Left hindlimb (tissue), 1 donor: ENCODE data around the gene ZNF804B.

ENCODE experiments used
- DNase-seq: peaks from one replicate; pipeline ENCODE4 v3.0.0-alpha.2; 2018

Gene ZNF804B

DNA sequence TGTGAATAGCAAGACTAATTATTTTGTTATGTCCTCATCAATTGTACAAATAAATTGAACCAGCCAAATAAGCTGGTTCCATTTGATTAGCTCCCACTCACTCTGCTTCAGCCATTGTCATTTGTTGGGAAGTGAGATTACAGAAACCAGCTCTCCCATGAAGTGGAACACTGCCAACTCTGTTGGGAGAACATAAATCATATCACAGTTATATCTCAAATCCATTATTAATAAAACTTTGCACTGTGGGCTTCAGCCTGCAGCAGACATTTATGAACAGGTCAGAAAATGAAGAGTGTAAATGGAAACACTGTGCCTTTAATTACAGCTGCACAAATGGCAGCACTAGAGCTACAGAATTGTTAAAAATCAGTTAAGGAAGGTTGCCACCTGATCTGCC, 82.7 kb downstream of the ZNF804B start:
- no peak for DNase-seq

- DNase-seq = no peak
Measured at GRCh38 chr7:88845091-88845490, 85.6 kb downstream of the ZNF804B start.

GRCh38 chr7:88851220-88851619, 91.7 kb downstream of the ZNF804B start:
- DNase-seq = no peak

GRCh38 chr7:88859288-88859687, 99.8 kb downstream of the ZNF804B start:
- no peak for DNase-seq

GRCh38 chr7:88866265-88866863, 106.9 kb downstream of the ZNF804B start:
- DNase-seq = no peak

- no peak for DNase-seq
Measured at GRCh38 chr7:88867158-88867557, 107.7 kb downstream of the ZNF804B start.

DNA sequence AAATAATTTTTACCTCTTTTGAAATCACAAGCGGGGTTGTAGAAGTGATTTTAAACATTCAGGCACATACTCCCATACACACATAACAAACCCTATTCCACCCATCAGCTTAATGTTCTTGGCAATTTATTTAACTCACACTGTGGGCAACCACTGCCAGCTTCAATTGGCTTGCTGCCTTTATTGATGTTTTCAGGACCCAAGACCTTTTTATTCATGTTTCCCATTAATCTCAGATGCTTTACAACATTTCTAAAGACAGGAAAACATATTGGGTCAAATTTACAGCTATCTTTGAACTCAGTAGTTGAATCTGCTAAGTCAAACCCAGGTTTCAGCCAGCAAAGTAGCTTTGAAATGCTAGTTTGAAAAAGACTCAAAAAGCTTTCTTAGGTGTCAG, 109.0 kb downstream of the ZNF804B start:
- no peak for DNase-seq

DNA sequence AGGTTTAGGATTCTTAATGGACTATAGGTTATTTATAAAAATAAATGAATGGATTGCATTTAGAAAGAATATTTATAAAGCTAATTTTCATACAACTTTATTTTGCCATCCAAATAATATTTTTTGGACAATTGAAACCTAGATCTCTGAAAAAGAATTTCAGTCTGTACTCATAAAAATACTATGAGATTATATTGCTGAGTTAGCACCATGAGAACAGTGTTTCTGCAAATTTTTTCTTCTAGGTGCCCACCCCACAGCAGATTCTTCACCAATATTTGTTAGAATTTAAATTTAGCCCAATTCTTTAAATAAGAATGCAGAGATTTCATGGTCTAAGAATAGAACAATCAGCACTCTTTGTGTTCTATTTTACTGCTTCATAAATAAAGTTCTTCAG, 121.6 kb downstream of the ZNF804B start:
- DNase-seq = no peak

DNA sequence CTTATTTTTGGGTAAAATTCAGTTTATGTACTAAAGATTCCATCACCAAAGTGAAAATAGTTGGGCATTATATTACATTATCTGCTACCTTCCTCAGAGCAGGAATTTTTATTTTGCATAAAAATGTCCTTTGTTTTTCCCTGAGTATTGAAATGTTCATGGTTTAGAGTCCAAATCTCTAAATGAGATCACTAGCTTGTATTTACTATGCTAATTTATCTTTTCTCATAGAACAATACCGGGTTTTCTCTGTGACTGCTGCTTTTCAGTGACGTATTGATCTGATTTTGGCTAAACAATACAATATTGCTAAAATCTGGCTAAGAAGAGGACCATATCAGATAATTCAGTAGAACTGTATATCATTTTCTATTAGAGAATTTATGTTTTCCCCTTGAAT, 125.6 kb downstream of the ZNF804B start:
- no peak for DNase-seq

DNA sequence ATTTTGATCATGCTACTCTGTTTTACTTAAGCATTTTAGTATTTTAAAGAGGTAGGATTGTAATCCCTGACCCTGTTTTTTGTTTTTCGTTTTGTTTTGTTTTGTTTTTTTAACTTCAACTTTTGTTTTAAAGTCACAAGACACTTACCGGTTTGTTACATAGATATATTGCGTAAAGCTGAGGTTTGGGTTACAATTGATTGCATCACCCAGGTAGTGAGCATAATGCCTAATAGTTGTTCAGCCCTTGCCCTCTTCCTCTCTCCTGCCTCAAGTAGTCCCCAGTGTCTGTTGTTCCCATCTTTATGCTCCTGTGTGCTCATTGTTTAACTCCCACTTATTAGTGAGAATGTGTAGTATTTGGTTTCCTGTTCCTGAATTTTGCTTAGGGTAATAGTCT, 129.2 kb downstream of the ZNF804B start:
- no peak for DNase-seq

GRCh38 chr7:88910516-88910915, 151.0 kb downstream of the ZNF804B start:
- no peak for DNase-seq

DNA sequence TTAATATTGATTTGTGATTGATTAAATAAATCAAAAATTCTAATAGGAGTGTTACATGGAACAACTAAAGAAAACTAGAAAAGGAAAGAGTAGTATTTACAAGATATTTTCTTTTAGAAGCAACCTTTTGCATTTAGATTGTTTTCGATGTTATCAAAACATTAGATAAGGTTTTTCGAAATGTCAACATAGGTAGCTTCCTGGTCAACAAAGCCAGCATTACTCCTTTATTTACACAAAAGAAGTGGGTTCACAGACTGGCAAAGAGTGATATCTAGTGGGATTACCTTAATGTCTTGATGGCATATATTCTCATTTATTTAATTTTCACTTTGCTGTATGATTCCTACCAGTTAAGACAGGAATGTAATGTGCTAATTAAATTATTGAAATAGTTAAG, 153.4 kb downstream of the ZNF804B start:
- DNase-seq = no peak

DNA sequence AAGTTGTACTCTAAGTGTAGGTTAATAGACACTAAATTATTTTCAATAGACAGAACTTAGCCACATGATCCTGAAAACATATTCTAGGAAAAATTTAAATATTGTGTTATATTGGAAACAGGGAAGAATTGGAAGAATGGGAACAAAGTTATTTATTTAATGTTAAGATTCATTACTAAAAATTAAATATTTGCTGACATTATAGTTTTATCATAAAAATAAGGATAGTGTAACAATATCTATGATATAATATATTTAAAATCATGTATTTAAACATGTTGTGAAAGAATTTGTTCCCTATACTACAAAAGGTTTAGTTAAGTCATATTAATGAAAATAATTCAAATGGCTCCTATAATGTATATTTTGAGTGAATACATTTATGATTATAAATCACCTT, 156.1 kb downstream of the ZNF804B start:
- no peak for DNase-seq

- DNase-seq = no peak
Measured at GRCh38 chr7:88919478-88920131, 160.1 kb downstream of the ZNF804B start.

DNA sequence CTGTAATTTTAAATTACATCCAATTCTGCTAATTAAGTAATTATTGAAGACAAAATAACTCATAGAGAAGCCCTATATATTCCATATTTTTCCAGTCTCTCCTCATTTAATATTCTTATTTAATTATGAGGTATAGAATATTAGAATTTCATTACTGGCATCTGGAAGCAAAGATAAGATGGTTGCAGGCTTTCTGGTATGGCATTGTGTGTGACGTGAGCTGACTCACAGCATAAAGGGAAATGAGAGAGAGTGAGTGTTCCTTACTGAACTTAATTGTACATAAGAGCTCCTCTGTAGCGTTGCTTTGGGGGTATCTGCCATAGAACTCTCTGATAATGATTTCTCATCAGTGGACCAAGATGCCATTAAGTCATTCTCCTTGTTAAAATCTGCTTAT, 163.4 kb downstream of the ZNF804B start:
- no peak for DNase-seq

DNA sequence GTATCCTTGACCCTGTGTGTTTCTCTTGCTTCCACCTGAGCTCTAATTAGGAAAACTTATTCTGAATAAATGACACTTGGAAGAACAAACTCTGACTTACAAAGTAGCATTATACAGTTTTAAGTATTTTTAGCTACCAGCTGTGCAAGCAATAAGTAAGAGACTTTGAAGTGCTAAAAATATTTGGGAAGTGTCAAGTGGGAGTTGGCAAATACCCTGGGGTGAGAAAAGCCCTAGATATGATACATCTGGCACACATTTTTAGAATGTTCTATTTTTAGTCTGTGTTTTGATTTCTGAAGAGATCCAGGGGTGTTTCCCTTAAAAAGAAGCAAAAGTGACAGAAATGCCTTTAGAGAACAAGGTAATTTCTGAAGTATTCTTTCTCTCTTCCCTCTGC, 168.8 kb downstream of the ZNF804B start:
- DNase-seq = no peak

GRCh38 chr7:88929719-88930118, 170.2 kb downstream of the ZNF804B start:
- no peak for DNase-seq

- no peak for DNase-seq
Measured at GRCh38 chr7:88933285-88933684, 173.8 kb downstream of the ZNF804B start.

GRCh38 chr7:88942815-88943501, 183.5 kb downstream of the ZNF804B start:
- DNase-seq = no peak

DNA sequence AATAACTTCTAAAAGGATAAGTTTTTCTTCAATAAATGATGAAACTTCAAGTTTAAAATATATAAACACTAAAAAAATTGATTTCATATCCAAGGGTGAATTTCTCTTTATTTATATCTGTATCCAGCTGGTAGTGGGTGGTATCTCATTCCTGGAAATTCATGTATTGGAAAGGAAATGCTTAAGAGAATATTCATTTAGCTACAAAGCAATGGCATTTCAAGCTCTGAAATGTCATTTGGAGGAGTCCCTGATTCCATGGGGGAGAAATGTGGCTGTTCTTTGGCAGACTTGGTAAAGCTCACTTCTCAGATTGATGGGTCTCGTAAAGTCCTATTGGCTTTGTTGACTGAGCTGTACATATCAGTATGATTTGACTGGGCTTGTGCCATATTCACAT, 192.3 kb downstream of the ZNF804B start:
- no peak for DNase-seq

DNA sequence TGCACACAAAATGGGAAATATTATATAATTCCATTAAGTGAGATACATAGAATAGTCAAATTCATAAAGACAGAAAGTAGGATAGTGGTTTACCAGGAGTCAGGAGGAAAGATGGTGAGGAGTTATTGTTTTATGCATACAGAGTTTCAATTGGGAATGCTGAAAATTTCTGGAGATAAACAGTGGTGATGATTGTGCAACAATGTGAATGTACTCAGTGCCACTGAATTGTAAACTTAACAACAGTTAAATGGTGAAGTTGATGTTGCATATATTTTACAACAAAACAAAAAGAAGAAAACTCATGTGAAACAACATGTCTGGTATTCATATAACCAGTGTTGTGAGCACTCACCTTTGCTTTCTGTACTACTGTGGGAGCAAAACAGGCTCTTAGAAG, 204.9 kb downstream of the ZNF804B start:
- no peak for DNase-seq

GRCh38 chr7:88965371-88965770, 205.9 kb downstream of the ZNF804B start:
- no peak for DNase-seq

DNA sequence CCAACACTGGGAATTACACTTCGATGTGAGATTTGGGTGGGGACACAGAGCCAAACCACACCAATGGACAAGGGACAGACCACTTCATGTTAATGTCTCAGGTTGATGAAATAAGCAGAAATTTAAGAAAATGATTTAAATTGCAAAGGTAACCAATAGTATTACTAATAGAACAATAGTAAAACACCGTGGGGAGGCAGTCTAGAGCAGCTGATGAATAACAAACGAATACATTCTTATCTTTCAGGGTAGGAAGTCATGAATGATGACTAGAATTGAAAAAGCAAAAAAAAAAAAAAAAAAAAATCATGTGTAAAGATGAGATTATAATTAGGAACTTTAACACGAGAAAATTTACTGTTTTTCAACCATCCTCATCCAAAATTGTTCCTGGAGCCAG, 207.9 kb downstream of the ZNF804B start:
- no peak for DNase-seq

GRCh38 chr7:88969167-88969566, 209.7 kb downstream of the ZNF804B start:
- DNase-seq = no peak

- DNase-seq = no peak
Measured at GRCh38 chr7:88985295-88985694, 225.8 kb downstream of the ZNF804B start.
